ENCODE data around the gene NRXN3.

Gene NRXN3

DNA sequence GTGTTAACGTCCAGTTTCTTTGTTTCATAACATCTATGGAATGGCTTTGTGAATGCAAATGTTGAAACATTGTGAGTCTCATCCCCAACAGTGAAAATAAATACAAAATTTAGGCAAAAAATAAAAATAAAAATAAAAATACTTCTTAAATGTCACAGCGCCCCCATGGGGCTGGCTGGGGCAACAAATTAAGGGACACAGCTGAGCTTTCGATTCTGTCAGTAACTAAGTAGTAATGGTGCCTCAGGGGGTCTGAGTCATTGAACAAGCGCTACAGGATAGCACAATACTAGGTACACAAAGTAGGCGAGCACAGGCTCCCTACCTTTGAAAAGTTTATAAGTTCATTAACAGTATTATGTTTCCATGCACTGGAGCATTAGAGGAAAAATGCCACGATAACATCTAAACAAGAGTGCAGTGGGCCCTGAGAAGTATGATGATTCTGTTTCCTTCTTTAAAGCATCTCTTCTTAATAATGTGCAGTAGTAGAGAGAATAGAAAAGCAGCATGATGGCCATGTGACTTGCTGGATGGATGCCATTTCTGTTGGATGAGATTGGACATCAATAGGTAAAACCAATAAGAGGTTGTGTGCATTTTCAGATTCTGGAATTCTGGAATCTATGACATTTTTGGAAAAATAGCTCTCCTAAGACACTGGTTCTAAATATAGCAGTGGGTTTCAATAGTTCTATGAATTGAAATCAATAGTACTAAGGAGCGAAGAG is 1374.0 kb downstream of the NRXN3 start:
- H3K9ac ChIP-seq (ENCODE audit: low read length) = no peak overlapping the region
- no peaks in the 10 kb centered on the region for H3K9me3 ChIP-seq (ENCODE audit: low read length)
- H3K4me1 ChIP-seq (ENCODE audit: insufficient read depth, low read length) = peaks cover 8% of the 10 kb centered on the region
- no peaks in the 10 kb centered on the region for H3K27me3 ChIP-seq (ENCODE audit: control insufficient read depth in 1 of 2, insufficient read depth in 2 of 2, low read length in 2 of 2)
- no peak overlapping the region for H3K4me3 ChIP-seq (ENCODE audit: low read depth in 1 of 2, low read length in 2 of 2)
- H3K27ac ChIP-seq (ENCODE audit: low read depth, low read length) = no peak overlapping the region
- no peaks in the 10 kb centered on the region for H3K36me3 ChIP-seq (ENCODE audit: insufficient read depth, low read length)

DNA sequence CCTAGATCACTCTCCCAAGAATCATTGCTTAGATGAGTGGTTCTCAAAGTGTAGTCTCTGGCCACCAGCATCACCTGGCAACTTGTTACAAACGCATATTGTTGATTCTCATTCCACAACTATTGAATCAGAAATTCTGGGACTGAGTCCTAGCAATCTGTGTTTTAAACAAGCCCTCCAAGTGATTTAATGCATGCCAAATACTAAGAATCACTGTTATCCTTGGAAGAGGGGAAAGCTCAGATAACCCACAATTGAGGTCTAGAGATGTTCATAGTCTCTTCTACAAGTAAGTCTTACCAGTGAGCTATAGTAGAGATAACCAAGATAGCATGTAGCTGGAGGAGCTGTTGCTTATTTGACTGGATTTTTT is 1374.5 kb downstream of the NRXN3 start:
- Histone ChIP-seq H3K9ac (ENCODE audit: low read length) (no peak overlapping the region), H3K27me3 (ENCODE audit: control insufficient read depth in 1 of 2, insufficient read depth in 2 of 2, low read length in 2 of 2) (no peaks in the 10 kb centered on the region), H3K9me3 (ENCODE audit: low read length) (no peaks in the 10 kb centered on the region), H3K27ac (ENCODE audit: low read depth, low read length) (no peak overlapping the region), H3K4me1 (ENCODE audit: insufficient read depth, low read length) (peaks cover 8% of the 10 kb centered on the region), H3K4me3 (ENCODE audit: low read depth in 1 of 2, low read length in 2 of 2) (no peak overlapping the region), H3K36me3 (ENCODE audit: insufficient read depth, low read length) (no peaks in the 10 kb centered on the region)

DNA sequence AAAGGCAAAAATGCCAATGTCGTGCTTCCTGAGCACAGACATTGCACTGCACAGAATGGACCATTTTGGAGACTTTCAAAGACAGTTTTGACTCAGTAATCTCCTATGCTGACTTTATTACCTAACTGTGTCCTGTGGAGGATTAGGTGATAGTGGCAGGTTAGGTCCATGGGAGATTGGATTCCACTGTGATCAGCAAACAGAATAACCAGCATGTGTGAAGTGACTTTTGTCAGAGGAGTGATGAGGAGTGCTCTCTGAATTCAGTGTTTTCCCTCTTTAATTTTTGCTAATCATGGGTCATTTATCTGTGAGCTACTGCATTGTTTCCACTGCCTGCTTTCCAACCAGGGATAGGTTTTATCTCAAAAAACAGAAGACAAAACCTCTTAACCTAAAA is 1378.7 kb downstream of the NRXN3 start:
- Histone ChIP-seq H3K27me3 (ENCODE audit: control insufficient read depth in 1 of 2, insufficient read depth in 2 of 2, low read length in 2 of 2) (no peaks in the 10 kb centered on the region), H3K9ac (ENCODE audit: low read length) (no peak overlapping the region), H3K4me1 (ENCODE audit: insufficient read depth, low read length) (peaks cover 8% of the 10 kb centered on the region), H3K27ac (ENCODE audit: low read depth, low read length) (no peak overlapping the region), H3K36me3 (ENCODE audit: insufficient read depth, low read length) (no peaks in the 10 kb centered on the region), H3K4me3 (ENCODE audit: low read depth in 1 of 2, low read length in 2 of 2) (no peak overlapping the region), H3K9me3 (ENCODE audit: low read length) (no peaks in the 10 kb centered on the region)

DNA sequence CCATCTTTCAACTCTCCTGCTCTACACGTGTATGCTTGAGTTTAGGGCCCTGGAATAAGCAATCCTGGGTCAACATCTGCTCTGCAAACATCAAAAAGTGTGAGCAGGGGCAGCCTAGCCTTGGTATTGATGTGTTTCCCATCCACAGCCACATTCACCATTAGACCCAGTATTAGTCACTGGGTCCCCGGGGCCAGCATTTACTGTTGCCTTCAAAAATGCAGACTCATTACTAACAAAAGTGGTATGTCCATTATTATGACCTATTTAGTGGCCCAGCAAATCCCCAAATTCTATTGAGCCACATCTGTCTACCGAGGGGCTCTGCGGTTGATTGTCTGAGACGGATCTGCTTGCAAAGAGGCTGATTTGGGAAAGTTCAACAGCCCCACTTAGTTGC is 1379.3 kb downstream of the NRXN3 start:
- no peak overlapping the region for H3K27ac ChIP-seq (ENCODE audit: low read depth, low read length)
- H3K36me3 ChIP-seq (ENCODE audit: insufficient read depth, low read length) = no peaks in the 10 kb centered on the region
- H3K27me3 ChIP-seq (ENCODE audit: control insufficient read depth in 1 of 2, insufficient read depth in 2 of 2, low read length in 2 of 2) = no peaks in the 10 kb centered on the region
- no peak overlapping the region for H3K9ac ChIP-seq (ENCODE audit: low read length)
- no peak overlapping the region for H3K4me3 ChIP-seq (ENCODE audit: low read depth in 1 of 2, low read length in 2 of 2)
- peaks cover 2% of the 10 kb centered on the region for H3K4me1 ChIP-seq (ENCODE audit: insufficient read depth, low read length)
- no peaks in the 10 kb centered on the region for H3K9me3 ChIP-seq (ENCODE audit: low read length)

DNA sequence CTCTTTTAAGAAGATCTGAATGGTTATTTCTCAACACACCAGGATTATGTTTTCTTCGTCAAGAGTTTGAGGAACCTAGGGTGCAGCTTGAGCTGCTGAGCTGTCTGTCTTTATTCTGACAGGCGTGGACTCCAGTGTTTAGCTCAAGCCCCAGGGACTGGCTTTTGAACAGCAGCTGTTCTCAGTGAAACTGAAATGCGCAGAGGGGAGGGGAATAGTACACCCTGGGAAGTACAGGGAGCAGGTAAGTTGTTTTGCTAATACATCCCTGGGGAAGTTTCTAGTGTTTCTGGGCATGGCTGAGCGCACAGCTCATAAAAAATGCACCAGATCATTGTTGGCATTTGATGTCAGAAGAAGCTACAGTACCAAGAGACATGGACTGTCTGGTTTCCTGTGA is 1381.3 kb downstream of the NRXN3 start:
- H3K9ac ChIP-seq (ENCODE audit: low read length) = no peak overlapping the region
- H3K27ac ChIP-seq (ENCODE audit: low read depth, low read length) = no peak overlapping the region
- H3K9me3 ChIP-seq (ENCODE audit: low read length) = no peaks in the 10 kb centered on the region
- H3K4me1 ChIP-seq (ENCODE audit: insufficient read depth, low read length) = no peaks in the 10 kb centered on the region
- H3K4me3 ChIP-seq (ENCODE audit: low read depth in 1 of 2, low read length in 2 of 2) = no peak overlapping the region
- no peaks in the 10 kb centered on the region for H3K36me3 ChIP-seq (ENCODE audit: insufficient read depth, low read length)
- no peaks in the 10 kb centered on the region for H3K27me3 ChIP-seq (ENCODE audit: control insufficient read depth in 1 of 2, insufficient read depth in 2 of 2, low read length in 2 of 2)

DNA sequence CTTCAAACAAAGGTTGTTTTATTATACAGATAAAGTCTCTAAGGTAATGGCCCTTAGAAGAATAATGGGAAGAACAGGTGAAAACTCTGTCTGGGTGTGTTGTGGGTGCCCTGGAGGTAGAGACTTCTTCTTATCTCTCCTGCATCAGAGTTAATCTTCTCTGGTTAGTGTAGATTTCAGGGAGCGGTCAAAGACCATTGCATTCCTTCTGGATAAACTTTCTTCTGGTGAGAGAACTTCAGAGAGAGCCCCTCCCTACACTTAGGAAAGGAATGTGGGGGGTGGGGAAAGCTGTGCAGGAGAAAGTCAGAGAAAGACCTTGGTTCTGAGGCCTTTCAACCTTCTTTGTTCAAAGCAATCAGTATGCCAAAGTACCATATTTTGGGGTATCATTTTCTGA is 1382.6 kb downstream of the NRXN3 start:
- Histone ChIP-seq H3K9me3 (ENCODE audit: low read length) (no peaks in the 10 kb centered on the region), H3K27ac (ENCODE audit: low read depth, low read length) (no peak overlapping the region), H3K4me3 (ENCODE audit: low read depth in 1 of 2, low read length in 2 of 2) (no peak overlapping the region), H3K9ac (ENCODE audit: low read length) (no peak overlapping the region), H3K4me1 (ENCODE audit: insufficient read depth, low read length) (no peaks in the 10 kb centered on the region), H3K36me3 (ENCODE audit: insufficient read depth, low read length) (no peaks in the 10 kb centered on the region), H3K27me3 (ENCODE audit: control insufficient read depth in 1 of 2, insufficient read depth in 2 of 2, low read length in 2 of 2) (no peaks in the 10 kb centered on the region)

DNA sequence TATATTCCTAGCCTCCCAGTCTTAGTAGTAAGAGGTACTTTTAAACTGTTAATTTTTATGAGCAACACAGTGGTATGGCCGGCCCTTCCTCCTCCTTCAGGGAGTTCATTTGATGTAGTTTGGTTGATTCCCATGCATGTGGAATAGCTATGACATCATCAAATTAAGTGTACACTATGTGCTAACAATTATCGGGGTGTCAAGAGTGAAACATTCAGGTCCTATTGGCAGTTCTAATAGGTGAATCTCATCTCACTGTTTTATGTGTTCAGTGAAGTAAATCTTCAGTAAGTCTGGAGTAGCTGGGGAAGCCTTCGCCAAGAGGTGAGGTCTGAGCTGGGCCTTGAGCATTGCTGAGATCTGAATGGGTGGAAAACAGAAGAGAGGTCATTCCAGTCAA is 1384.6 kb downstream of the NRXN3 start:
- Histone ChIP-seq H3K9me3 (ENCODE audit: low read length) (no peaks in the 10 kb centered on the region), H3K27me3 (ENCODE audit: control insufficient read depth in 1 of 2, insufficient read depth in 2 of 2, low read length in 2 of 2) (no peaks in the 10 kb centered on the region), H3K9ac (ENCODE audit: low read length) (no peak overlapping the region), H3K4me3 (ENCODE audit: low read depth in 1 of 2, low read length in 2 of 2) (no peak overlapping the region), H3K27ac (ENCODE audit: low read depth, low read length) (no peak overlapping the region), H3K36me3 (ENCODE audit: insufficient read depth, low read length) (no peaks in the 10 kb centered on the region), H3K4me1 (ENCODE audit: insufficient read depth, low read length) (no peaks in the 10 kb centered on the region)

DNA sequence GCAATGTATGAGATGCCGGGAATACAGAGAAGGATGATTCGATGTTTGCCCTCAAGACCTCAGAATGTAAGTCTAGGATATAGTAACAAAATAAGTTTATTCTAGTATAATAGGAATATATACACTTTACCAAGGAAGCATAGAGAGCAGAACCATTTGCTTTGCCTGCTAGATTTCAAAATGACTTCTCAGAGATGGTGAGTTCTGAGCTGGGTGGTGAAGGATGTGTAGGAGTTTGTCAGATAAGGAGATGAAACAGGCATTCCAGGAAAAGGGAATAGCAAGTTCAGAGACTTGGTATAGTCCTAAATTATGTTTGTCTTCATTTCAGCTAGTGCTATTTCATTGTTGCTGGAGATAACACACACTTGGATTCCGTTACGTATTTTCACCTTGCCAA is 1385.3 kb downstream of the NRXN3 start:
- Histone ChIP-seq H3K36me3 (ENCODE audit: insufficient read depth, low read length) (no peaks in the 10 kb centered on the region), H3K9ac (ENCODE audit: low read length) (no peak overlapping the region), H3K27me3 (ENCODE audit: control insufficient read depth in 1 of 2, insufficient read depth in 2 of 2, low read length in 2 of 2) (no peaks in the 10 kb centered on the region), H3K4me1 (ENCODE audit: insufficient read depth, low read length) (no peaks in the 10 kb centered on the region), H3K4me3 (ENCODE audit: low read depth in 1 of 2, low read length in 2 of 2) (no peak overlapping the region), H3K9me3 (ENCODE audit: low read length) (no peaks in the 10 kb centered on the region), H3K27ac (ENCODE audit: low read depth, low read length) (no peak overlapping the region)

DNA sequence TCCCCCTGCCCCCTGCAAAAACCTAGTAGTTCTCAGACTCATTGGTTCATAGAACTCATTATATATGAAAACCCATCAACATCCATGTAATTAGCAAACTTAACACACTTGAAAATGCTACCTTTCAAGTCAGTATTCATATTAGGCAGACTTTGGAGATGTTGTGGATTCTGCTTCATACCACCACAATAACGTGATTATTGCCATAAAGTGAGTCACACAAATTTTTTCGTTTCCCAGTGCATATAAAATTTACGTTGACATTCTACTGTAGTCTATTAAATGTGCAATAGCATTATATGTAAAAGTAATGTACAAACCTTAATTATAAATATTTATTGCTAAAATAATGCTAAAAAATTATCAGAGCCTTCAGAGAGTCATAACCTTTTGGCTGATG is 1387.1 kb downstream of the NRXN3 start:
- Histone ChIP-seq H3K27ac (ENCODE audit: low read depth, low read length) (no peak overlapping the region), H3K36me3 (ENCODE audit: insufficient read depth, low read length) (no peaks in the 10 kb centered on the region), H3K9ac (ENCODE audit: low read length) (no peak overlapping the region), H3K9me3 (ENCODE audit: low read length) (no peaks in the 10 kb centered on the region), H3K27me3 (ENCODE audit: control insufficient read depth in 1 of 2, insufficient read depth in 2 of 2, low read length in 2 of 2) (no peaks in the 10 kb centered on the region), H3K4me3 (ENCODE audit: low read depth in 1 of 2, low read length in 2 of 2) (no peak overlapping the region), H3K4me1 (ENCODE audit: insufficient read depth, low read length) (no peaks in the 10 kb centered on the region)

DNA sequence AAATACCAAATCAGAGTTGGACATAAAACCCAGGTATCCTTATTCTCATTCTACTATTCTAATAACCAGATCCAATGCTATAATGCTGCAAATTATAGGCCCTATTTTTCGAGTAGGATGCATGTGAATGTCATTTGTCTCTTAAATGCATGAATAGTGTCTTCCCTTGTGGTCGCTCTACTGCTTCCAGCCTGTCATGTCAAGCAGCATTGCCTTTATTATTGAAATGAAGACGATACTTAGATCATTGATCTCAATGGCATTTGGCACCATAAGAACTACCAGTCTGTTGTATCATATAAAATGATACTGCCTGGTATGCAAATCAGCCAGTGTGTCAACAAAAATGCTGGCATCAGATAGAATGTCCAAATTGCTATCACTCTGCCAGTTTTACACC is 1392.0 kb downstream of the NRXN3 start:
- Histone ChIP-seq H3K27me3 (ENCODE audit: control insufficient read depth in 1 of 2, insufficient read depth in 2 of 2, low read length in 2 of 2) (no peaks in the 10 kb centered on the region), H3K9me3 (ENCODE audit: low read length) (no peaks in the 10 kb centered on the region), H3K9ac (ENCODE audit: low read length) (no peak overlapping the region), H3K4me3 (ENCODE audit: low read depth in 1 of 2, low read length in 2 of 2) (no peak overlapping the region), H3K4me1 (ENCODE audit: insufficient read depth, low read length) (no peaks in the 10 kb centered on the region), H3K27ac (ENCODE audit: low read depth, low read length) (no peak overlapping the region), H3K36me3 (ENCODE audit: insufficient read depth, low read length) (no peaks in the 10 kb centered on the region)

DNA sequence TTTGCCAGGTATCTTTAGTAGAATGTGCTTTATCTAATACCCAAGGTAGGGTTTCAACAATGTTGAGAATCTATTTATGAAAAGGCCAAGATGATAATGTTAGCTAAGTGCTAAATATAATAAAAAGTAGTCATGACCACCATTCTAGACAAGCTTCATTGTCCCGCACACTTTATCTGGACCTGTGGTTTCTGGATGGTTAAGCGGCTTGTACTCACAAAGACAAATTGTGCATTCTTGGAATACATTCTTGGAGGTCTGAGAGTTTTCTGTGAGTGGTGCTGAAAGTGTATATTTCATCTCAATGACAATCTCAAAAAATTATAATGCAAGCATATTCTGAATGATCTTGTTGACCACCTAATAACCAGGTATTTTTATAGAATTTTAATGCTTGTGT is 1394.2 kb downstream of the NRXN3 start:
- Histone ChIP-seq H3K9ac (ENCODE audit: low read length) (no peak overlapping the region), H3K27me3 (ENCODE audit: control insufficient read depth in 1 of 2, insufficient read depth in 2 of 2, low read length in 2 of 2) (no peaks in the 10 kb centered on the region), H3K36me3 (ENCODE audit: insufficient read depth, low read length) (no peaks in the 10 kb centered on the region), H3K4me3 (ENCODE audit: low read depth in 1 of 2, low read length in 2 of 2) (no peak overlapping the region), H3K4me1 (ENCODE audit: insufficient read depth, low read length) (no peaks in the 10 kb centered on the region), H3K9me3 (ENCODE audit: low read length) (no peaks in the 10 kb centered on the region), H3K27ac (ENCODE audit: low read depth, low read length) (no peak overlapping the region)

DNA sequence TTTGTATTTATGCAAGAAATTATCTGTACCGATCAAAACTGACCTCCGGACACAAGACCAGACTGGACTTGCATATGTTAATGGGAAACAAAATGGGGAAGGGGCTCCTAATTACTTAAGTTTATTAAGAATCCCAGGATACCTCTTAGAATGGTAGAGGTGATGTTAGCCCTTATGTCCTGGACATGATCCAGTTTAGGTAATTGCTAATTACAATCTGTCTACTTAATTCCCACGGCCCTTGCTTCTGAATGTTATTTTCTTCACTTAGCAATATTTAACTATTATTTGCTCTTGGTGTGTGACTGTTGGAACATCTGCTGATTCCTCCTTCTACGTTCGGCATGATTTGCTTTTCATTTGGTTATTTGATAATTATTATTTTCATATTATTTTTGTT is 1397.1 kb downstream of the NRXN3 start:
- no peak overlapping the region for H3K27ac ChIP-seq (ENCODE audit: low read depth, low read length)
- H3K9me3 ChIP-seq (ENCODE audit: low read length) = no peaks in the 10 kb centered on the region
- no peaks in the 10 kb centered on the region for H3K4me1 ChIP-seq (ENCODE audit: insufficient read depth, low read length)
- no peaks in the 10 kb centered on the region for H3K36me3 ChIP-seq (ENCODE audit: insufficient read depth, low read length)
- H3K9ac ChIP-seq (ENCODE audit: low read length) = no peak overlapping the region
- H3K4me3 ChIP-seq (ENCODE audit: low read depth in 1 of 2, low read length in 2 of 2) = no peak overlapping the region
- no peaks in the 10 kb centered on the region for H3K27me3 ChIP-seq (ENCODE audit: control insufficient read depth in 1 of 2, insufficient read depth in 2 of 2, low read length in 2 of 2)

Measured in muscle layer of colon (tissue), 2 donors.